Measurements from ENCODE around the gene TMEM87A. TPM values are rescaled to one million over a fixed set of nuclear protein-coding genes. Genes with fewer than 3 reads are reported as not detected.
A peak's percentile ranks its signal among the peaks of the same experiment; 100 is the strongest.

TMEM87A gene
- total and polyA plus RNA-seq, 2 experiments from 2014 or later: 64.6 to 66.1 TPM

- WGBS, 2 experiments (ENCODE audit: low coverage in 1 of 2, low lambda C conversion rate in 2 of 2, missing lambda C conversion rate in 2 of 2): 92 to 95% methylated on average over 13 of the region's 13 CpGs
- no peak for TF ChIP-seq EZH2 (IDR thresholded peaks at IDR 0.05; ENCODE audit: insufficient read depth, poor library complexity, severe bottlenecking)
- TF ChIP-seq EZH2phosphoT487 (IDR thresholded peaks at IDR 0.05; ENCODE audit: insufficient read depth, low read depth): no peak
- no peaks in the 10 kb centered on the region for H3K79me2 ChIP-seq (ENCODE audit: insufficient read depth)
- no peaks in the 10 kb centered on the region for H3K9me3 ChIP-seq (ENCODE audit: low read depth)
- in situ Hi-C loops (cut with MboI): no loop called here
- H4K20me1 ChIP-seq (ENCODE audit: insufficient read depth): no peaks in the 10 kb centered on the region
- no peak for DNase-seq
- no peak overlapping the region for H3K4me2 ChIP-seq (ENCODE audit: unreplicated experiment)
- H3K9me2 ChIP-seq (ENCODE audit: insufficient read depth): no peaks in the 10 kb centered on the region
- H3K9ac ChIP-seq: no peak overlapping the region
- peaks cover 74% of the 10 kb centered on the region for H3K36me3 ChIP-seq (ENCODE audit: low read depth)
- no peaks in the 10 kb centered on the region; the same call in 1 of the 2 replicates for H3F3A ChIP-seq (ENCODE audit: insufficient read depth)
- peaks cover 5% of the 10 kb centered on the region; the same call in 1 of the 2 replicates for H3K4me1 ChIP-seq (ENCODE audit: insufficient read depth)
- no peak overlapping the region for H3K4me3 ChIP-seq
- H3K27me3 ChIP-seq (replicated peaks; ENCODE audit: insufficient read depth): no peaks in the 10 kb centered on the region
- H2AFZ ChIP-seq: no peak overlapping the region
- H3K27ac ChIP-seq: no peak overlapping the region
These were observed 106.8 kb downstream of the TMEM87A start for GRCh38 chr15:42166225-42166940.

GRCh38 chr15:42165106-42165505 lies 108.1 kb downstream of the TMEM87A start:
- Histone ChIP-seq H3K4me1 (ENCODE audit: insufficient read depth) (peaks cover 5% of the 10 kb centered on the region; the same call in 1 of the 2 replicates), H3K27ac (peak overlapping the region; percentile 38), H3K9me2 (ENCODE audit: insufficient read depth) (no peaks in the 10 kb centered on the region), H3K4me3 (no peak overlapping the region), H3K36me3 (ENCODE audit: low read depth) (peaks cover 80% of the 10 kb centered on the region), H3K9me3 (ENCODE audit: low read depth) (no peaks in the 10 kb centered on the region), H4K20me1 (ENCODE audit: insufficient read depth) (no peaks in the 10 kb centered on the region), H2AFZ (no peak overlapping the region), H3K9ac (no peak overlapping the region), H3K4me2 (ENCODE audit: unreplicated experiment) (peak overlapping the region; percentile 13), H3K79me2 (ENCODE audit: insufficient read depth) (no peaks in the 10 kb centered on the region), H3F3A (ENCODE audit: insufficient read depth) (no peaks in the 10 kb centered on the region; the same call in 1 of the 2 replicates), H3K27me3 (replicated peaks; ENCODE audit: insufficient read depth) (no peaks in the 10 kb centered on the region)
- WGBS, 2 experiments (ENCODE audit: low coverage in 1 of 2, low lambda C conversion rate in 2 of 2, missing lambda C conversion rate in 2 of 2): 32 to 39% methylated on average over 6 of the region's 6 CpGs
- in situ Hi-C loops (cut with MboI): no loop called here
- TF ChIP-seq EZH2phosphoT487 (IDR thresholded peaks at IDR 0.05; ENCODE audit: insufficient read depth, low read depth) (no peak), EZH2 (IDR thresholded peaks at IDR 0.05; ENCODE audit: insufficient read depth, poor library complexity, severe bottlenecking) (no peak)
- DNase-seq: peak; percentile 65

GRCh38 chr15:42163947-42164550 lies 109.2 kb downstream of the TMEM87A start:
- no peaks in the 10 kb centered on the region for H3K27me3 ChIP-seq (replicated peaks; ENCODE audit: insufficient read depth)

GRCh38 chr15:42163291-42163690 lies 109.9 kb downstream of the TMEM87A start:
- 85 to 91% methylated on average over 9 of the region's 9 CpGs for WGBS, 2 experiments (ENCODE audit: low coverage in 1 of 2, low lambda C conversion rate in 2 of 2, missing lambda C conversion rate in 2 of 2)
- Histone ChIP-seq H3K4me3 (no peak overlapping the region), H3K9ac (no peak overlapping the region), H3K36me3 (ENCODE audit: low read depth) (peaks cover 72% of the 10 kb centered on the region), H4K20me1 (ENCODE audit: insufficient read depth) (no peaks in the 10 kb centered on the region), H3K9me3 (ENCODE audit: low read depth) (no peaks in the 10 kb centered on the region), H3K4me2 (ENCODE audit: unreplicated experiment) (no peak overlapping the region), H3K27ac (no peak overlapping the region), H3K79me2 (ENCODE audit: insufficient read depth) (no peaks in the 10 kb centered on the region), H3K27me3 (replicated peaks; ENCODE audit: insufficient read depth) (no peaks in the 10 kb centered on the region), H3K9me2 (ENCODE audit: insufficient read depth) (no peaks in the 10 kb centered on the region), H3F3A (ENCODE audit: insufficient read depth) (no peaks in the 10 kb centered on the region; the same call in 1 of the 2 replicates), H3K4me1 (ENCODE audit: insufficient read depth) (peaks cover 11% of the 10 kb centered on the region), H2AFZ (no peak overlapping the region)
- TF ChIP-seq EZH2 (IDR thresholded peaks at IDR 0.05; ENCODE audit: insufficient read depth, poor library complexity, severe bottlenecking) (no peak), EZH2phosphoT487 (IDR thresholded peaks at IDR 0.05; ENCODE audit: insufficient read depth, low read depth) (no peak)
- in situ Hi-C loops (cut with MboI): no loop called here
- DNase-seq: no peak

More at GRCh38 chr15:42163947-42164550, 109.2 kb downstream of the TMEM87A start:
- Histone ChIP-seq H3K4me2 (ENCODE audit: unreplicated experiment) (no peak overlapping the region), H3K9me2 (ENCODE audit: insufficient read depth) (no peaks in the 10 kb centered on the region), H3F3A (ENCODE audit: insufficient read depth) (no peaks in the 10 kb centered on the region; the same call in 1 of the 2 replicates), H3K36me3 (ENCODE audit: low read depth) (peaks cover 77% of the 10 kb centered on the region), H3K4me1 (ENCODE audit: insufficient read depth) (peaks cover 5% of the 10 kb centered on the region; the same call in 1 of the 2 replicates), H2AFZ (no peak overlapping the region), H4K20me1 (ENCODE audit: insufficient read depth) (no peaks in the 10 kb centered on the region), H3K4me3 (no peak overlapping the region), H3K27ac (no peak overlapping the region), H3K9ac (no peak overlapping the region), H3K9me3 (ENCODE audit: low read depth) (no peaks in the 10 kb centered on the region), H3K79me2 (ENCODE audit: insufficient read depth) (no peaks in the 10 kb centered on the region)
- DNase-seq: no peak
- in situ Hi-C loops (cut with MboI): no loop called here
- WGBS, 2 experiments (ENCODE audit: low coverage in 1 of 2, low lambda C conversion rate in 2 of 2, missing lambda C conversion rate in 2 of 2): 95 to 96% methylated on average over 4 of the region's 4 CpGs
- TF ChIP-seq EZH2 (IDR thresholded peaks at IDR 0.05; ENCODE audit: insufficient read depth, poor library complexity, severe bottlenecking) (no peak), EZH2phosphoT487 (IDR thresholded peaks at IDR 0.05; ENCODE audit: insufficient read depth, low read depth) (no peak)

MicroRNAs within 50 kb of the gene (microRNA counts, 767-probe panel; counts per million panel counts)
- microRNA hsa-miR-627: 447 counts per million, percentile 86 among the panel's probes with 10 or more counts

Small RNA genes within 50 kb of the gene (microRNA-seq; reads per million reads assigned to microRNA genes)
- 13.3 reads per million, percentile 20 among the genes with 10 or more reads in this experiment for gene MIR627 (ENCODE audit: borderline number of aligned reads)

Small RNA genes within 50 kb of the gene (small RNA-seq; reads per million reads assigned to genes)
- not detected for gene MIR627 (ENCODE audit: low read depth, low replicate concordance)

Other genes with a start within 250 kb of the TMEM87A start
- not detected in 2 replicates for gene PLA2G4D, start 178.9 kb downstream of the TMEM87A start, total RNA-seq (2014; rRNA removed; shearing (Covaris generic))
- not detected in 2 replicates for gene PLA2G4D, start 178.9 kb downstream of the TMEM87A start, polyA plus RNA-seq (2016; fragmentation: Nextera tagmentation; extraction: Ambion mirVana)
- gene PLA2G4F, start 116.8 kb downstream of the TMEM87A start, total RNA-seq (2014; rRNA removed; shearing (Covaris generic)): not detected in 2 replicates
- gene PLA2G4F, start 116.8 kb downstream of the TMEM87A start, polyA plus RNA-seq (2016; fragmentation: Nextera tagmentation; extraction: Ambion mirVana): not detected in 2 replicates
- gene VPS39, start 65.1 kb downstream of the TMEM87A start, total RNA-seq (2014; rRNA removed; shearing (Covaris generic)): 49.3 and 57.8 TPM in 2 replicates
- gene VPS39, start 65.1 kb downstream of the TMEM87A start, polyA plus RNA-seq (2016; fragmentation: Nextera tagmentation; extraction: Ambion mirVana): 33.0 and 33.4 TPM in 2 replicates
- 21.4 and 23.3 TPM in 2 replicates for gene GANC, start 232 bp downstream of the TMEM87A start, total RNA-seq (2014; rRNA removed; shearing (Covaris generic))
- gene GANC, start 232 bp downstream of the TMEM87A start, polyA plus RNA-seq (2016; fragmentation: Nextera tagmentation; extraction: Ambion mirVana): 18.9 and 26.8 TPM in 2 replicates
- gene CAPN3, start 86.1 kb upstream of the TMEM87A start, total RNA-seq (2014; rRNA removed; shearing (Covaris generic)): 5.7 and 8.6 TPM in 2 replicates
- gene CAPN3, start 86.1 kb upstream of the TMEM87A start, polyA plus RNA-seq (2016; fragmentation: Nextera tagmentation; extraction: Ambion mirVana): 1.8 and 2.2 TPM in 2 replicates
- gene ZNF106, start 217.7 kb upstream of the TMEM87A start, total RNA-seq (2014; rRNA removed; shearing (Covaris generic)): 35.7 and 37.8 TPM in 2 replicates
- gene ZNF106, start 217.7 kb upstream of the TMEM87A start, polyA plus RNA-seq (2016; fragmentation: Nextera tagmentation; extraction: Ambion mirVana): 43.8 and 44.5 TPM in 2 replicates
- 47.4 and 57.0 TPM in 2 replicates for gene SNAP23, start 222.2 kb upstream of the TMEM87A start, total RNA-seq (2014; rRNA removed; shearing (Covaris generic))
- gene SNAP23, start 222.2 kb upstream of the TMEM87A start, polyA plus RNA-seq (2016; fragmentation: Nextera tagmentation; extraction: Ambion mirVana): 58.2 and 61.7 TPM in 2 replicates

Data from GM23248 (cell line).